Coronary artery (tissue), 2 donors: Measurements from ENCODE around the gene OSBPL9.
A peak's percentile ranks its signal among the peaks of the same experiment; 100 is the strongest.
"Not testable (repeated sequence)": the region's sequence is repeated elsewhere in the genome, so short reads cannot be mapped to it uniquely, and the experiment has no call there.

Experiments
- DNase-seq: peaks from one replicate; pipeline ENCODE4 v3.0.0-alpha.2; 2017; ENCODE audit warnings: low spot score
- H3K27ac ChIP-seq, 2 donors: fragments of 200-600 bp; sonication (generic); one replicate each; pipeline ENCODE4 v1.5.1; 2016 to 2019
- H3K4me3 ChIP-seq: fragments of 200-600 bp; sonication (generic); 2 replicates; pipeline ENCODE4 v1.5.1; 2016; ENCODE audit warnings: mild to moderate bottlenecking, moderate library complexity
- CTCF ChIP-seq: fragments of 200-600 bp; sonication (generic); IDR thresholded peaks from one replicate; pipeline ENCODE4 v1.5.1; 2019; ENCODE audit warnings: antibody characterized with exemption

OSBPL9 gene

DNA sequence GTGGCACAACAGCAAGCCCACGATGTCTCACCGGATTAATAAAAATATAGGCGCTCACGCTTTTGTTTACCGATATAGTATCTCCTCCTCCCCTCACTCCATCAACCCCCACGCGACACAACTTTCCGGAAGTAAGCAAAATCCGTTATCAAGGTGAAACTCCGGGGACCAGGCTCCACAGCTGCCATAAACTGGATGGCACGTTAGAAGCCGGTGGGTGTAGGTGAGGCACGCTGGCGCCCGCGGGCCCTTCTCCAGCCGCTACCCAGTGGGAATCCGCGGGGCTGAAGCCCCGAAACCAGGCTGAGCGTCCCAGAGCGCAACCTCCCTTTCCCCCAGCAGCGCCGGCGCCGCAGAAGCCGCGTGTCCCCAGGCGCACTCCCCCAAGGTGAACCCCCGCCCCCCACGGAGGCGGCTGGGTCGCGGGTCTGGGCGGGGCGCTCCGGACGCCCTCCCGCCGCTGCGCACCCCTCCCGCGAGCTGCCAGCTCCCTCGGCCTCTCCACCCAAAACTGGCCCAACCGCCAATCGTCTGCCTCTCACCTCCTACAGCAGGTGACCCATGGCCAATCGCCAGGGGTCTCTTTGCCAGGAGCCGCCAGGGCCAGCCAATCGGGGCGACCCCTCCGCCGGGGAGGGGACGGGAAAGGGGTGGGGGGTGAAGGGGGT, 112.4 kb downstream of the OSBPL9 start:
- H3K4me3 ChIP-seq, result peak overlapping the region; percentile 81
- DNase-seq, result peak; percentile 82
- TF ChIP-seq CTCF, result no peak
- peak overlapping the region; percentile 70 to 74 for H3K27ac ChIP-seq

- TF ChIP-seq CTCF, result no peak
- DNase-seq, result peak; percentile 75
- Histone ChIP-seq H3K27ac (peak overlapping the region; percentile 70 to 74), H3K4me3 (peak overlapping the region; percentile 81)
Observed at GRCh38 chr1:51729824-51730301, 113.0 kb downstream of the OSBPL9 start.

DNA sequence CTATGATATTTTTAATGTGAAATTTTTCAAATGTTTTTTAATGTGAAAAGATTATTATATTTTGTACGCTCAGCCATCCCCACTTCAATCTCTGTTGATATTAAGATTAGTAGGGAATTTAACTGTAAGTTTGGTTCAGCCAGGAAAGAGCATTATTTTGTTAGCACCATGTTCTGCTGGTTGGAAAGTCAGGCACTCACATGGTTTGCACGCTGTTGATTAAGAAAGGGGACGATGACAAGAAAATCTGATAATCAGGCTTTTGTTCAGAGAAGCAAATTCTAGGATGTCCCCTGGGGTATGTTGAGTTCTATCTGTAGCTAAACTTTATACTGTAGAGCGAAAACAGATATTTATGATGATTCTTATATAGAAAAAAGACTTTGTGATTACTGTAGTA, 115.1 kb downstream of the OSBPL9 start:
- DNase-seq, result no peak
- Histone ChIP-seq H3K4me3 (no peak overlapping the region), H3K27ac (peak overlapping the region in 1 of 2 donors; percentile 39)
- TF ChIP-seq CTCF, result no peak

DNA sequence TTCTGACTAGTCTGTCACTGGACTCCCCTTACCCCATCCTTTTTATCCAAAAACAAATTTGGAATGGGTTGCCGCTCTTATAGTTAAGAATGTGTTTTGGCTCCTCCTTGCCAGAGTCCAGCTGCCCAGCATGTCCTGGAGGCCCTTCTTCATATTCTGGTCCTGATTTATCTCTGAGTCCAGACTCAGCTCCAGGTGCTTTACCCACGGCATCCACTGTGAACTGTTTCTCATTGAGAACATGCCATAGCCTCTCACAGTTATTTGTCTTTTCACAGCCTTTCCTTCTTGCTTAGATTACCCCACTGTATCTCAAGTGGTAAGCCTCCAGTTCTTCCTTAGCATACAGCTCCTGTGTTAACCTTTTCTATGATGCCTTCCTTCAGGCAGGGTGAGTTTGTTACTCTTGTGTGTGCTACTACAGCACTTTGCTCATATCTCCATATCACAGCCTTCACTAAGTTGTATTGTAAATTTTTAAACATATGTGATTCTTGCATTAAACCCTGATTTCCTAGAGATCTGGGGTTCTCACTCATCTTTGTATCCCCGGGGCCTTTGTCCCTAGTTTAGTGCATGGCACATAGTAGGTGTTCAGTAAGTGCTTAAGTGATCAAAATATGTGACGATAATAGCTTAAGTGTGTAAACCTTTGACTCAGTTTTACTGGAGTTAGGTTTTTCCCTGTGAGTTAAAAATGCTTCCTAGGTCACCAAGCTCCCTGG, 116.0 kb downstream of the OSBPL9 start:
- no peak for TF ChIP-seq CTCF
- Histone ChIP-seq H3K27ac (peak overlapping the region; percentile 39 to 43), H3K4me3 (no peak overlapping the region)
- DNase-seq, result no peak

DNA sequence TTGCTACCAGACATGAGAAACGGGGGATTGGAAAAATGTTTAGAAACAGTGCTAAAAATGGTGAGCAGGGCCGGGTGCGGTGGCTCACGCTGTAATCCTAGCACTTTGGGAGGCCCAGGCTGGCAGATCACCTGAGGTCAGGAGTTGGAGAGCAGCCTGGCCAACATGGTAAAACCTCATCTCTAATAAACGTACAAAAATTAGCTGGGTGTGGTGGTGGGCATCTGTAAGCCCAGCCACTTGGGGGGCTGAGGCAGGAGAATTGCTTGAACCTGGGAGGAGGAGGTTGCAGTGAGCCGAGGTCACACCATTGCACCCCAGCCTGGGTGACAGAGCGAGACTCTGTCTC, 116.5 kb downstream of the OSBPL9 start:
- not testable (repeated sequence) for DNase-seq, H3K4me3 ChIP-seq
- H3K27ac ChIP-seq, result peak overlapping the region; percentile 39 to 43

GRCh38 chr1:51733793-51734522, 117.1 kb downstream of the OSBPL9 start:
- DNase-seq, result no peak
- Histone ChIP-seq H3K4me3 (no peak overlapping the region), H3K27ac (peak overlapping the region in 1 of 2 donors; percentile 46)
- no peak for TF ChIP-seq CTCF

- no peak overlapping the region for H3K4me3 ChIP-seq
- H3K27ac ChIP-seq, result peak overlapping the region; percentile 46 to 54
Observed at GRCh38 chr1:51734896-51735745, 118.2 kb downstream of the OSBPL9 start.

More at GRCh38 chr1:51734896-51735745, 118.2 kb downstream of the OSBPL9 start:
- DNase-seq, result no peak
- TF ChIP-seq CTCF, result no peak
